Osteocyte (in vitro differentiated cells): ENCODE data around the gene WNT5A. TPM values are rescaled to one million over a fixed set of nuclear protein-coding genes. Genes with fewer than 3 reads are reported as not detected.

ENCODE experiments used
- DNase-seq: peaks from one replicate; pipeline ENCODE4 v3.0.0; 2021; ENCODE audit warnings: mixed read lengths; ENCODE audit not compliant: unreplicated experiment; ENCODE audit errors: extremely low spot score
- H3K27ac Mint-ChIP-seq: one replicate; pipeline ENCODE4 v1.8.0; 2021; ENCODE audit warnings: mild to moderate bottlenecking, mixed read lengths; ENCODE audit not compliant: unreplicated experiment
- H3K27me3 Mint-ChIP-seq: one replicate; pipeline ENCODE4 v1.8.0; 2021; ENCODE audit warnings: mixed read lengths; ENCODE audit not compliant: unreplicated experiment
- H3K36me3 Mint-ChIP-seq: one replicate; pipeline ENCODE4 v1.8.0; 2021; ENCODE audit warnings: mixed read lengths; ENCODE audit not compliant: unreplicated experiment
- H3K4me1 Mint-ChIP-seq: one replicate; pipeline ENCODE4 v1.8.0; 2021; ENCODE audit warnings: mixed read lengths; ENCODE audit not compliant: unreplicated experiment
- H3K4me3 Mint-ChIP-seq: one replicate; pipeline ENCODE4 v1.8.0; 2021; ENCODE audit warnings: mild to moderate bottlenecking, moderate library complexity, mixed read lengths; ENCODE audit not compliant: unreplicated experiment
- H3K9me3 Mint-ChIP-seq: one replicate; pipeline ENCODE4 v1.8.0; 2021; ENCODE audit warnings: mixed read lengths; ENCODE audit not compliant: unreplicated experiment
- long read RNA-seq: library from polyadenylated mRNA; unstranded; transcript quantifications from one replicate; pipeline ENCODE4 v2.0.0, GENCODE V29; 2021
- total RNA-seq: library from RNA; stranded (reverse); gene quantifications from 2 replicates; pipeline ENCODE4 v1.2.1, GENCODE V29; 2021
- TF ChIP-seq, protein P1 (sequence below): fragments of 200-600 bp; sonication (generic); IDR thresholded peaks from 2 replicates; pipeline ENCODE4 v1.5.0; 2021; ENCODE audit warnings: antibody characterized with exemption, mild to moderate bottlenecking, moderate library complexity

Gene WNT5A
- total RNA-seq: 27.6 and 30.4 TPM in 2 replicates
- long read RNA-seq, full-length matches to known transcripts: 4 of 15 reads
- long read RNA-seq, partial matches to known transcripts: 2 of 15 reads
- long read RNA-seq, other reads (novel, unspliced or antisense): 9 of 15 reads

DNA sequence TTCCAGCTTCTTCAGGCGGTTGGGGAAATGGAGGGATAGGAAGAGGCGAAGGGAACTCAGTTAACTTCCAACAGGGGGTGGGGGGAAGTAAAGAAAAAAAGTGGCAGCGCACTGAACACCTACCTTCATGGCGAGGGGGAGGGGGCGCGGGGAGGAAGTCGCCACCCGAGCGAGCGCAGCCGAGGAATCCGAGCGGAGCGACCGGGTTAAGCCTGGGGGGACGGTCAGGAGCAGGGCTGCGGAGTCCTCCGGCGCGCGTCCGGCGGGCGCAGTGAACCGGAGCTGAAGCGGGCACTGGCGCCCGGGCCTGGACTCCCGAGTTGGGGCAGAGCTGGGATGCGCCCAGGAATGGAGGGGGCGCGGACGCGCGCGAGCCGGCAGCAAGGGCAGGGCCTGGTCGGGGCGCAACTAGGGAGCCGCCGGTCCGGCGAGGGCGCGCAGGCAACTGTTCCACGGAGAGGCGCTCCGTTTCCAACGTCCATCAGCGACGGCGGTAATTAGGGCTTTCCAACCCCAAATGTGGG lies at the start of gene WNT5A:
WNT5A (minus strand) TSS at position 450 of the 524 bp plus-strand sequence; CDS start at position 129, 321 bp downstream.
- Mint-ChIP-seq H3K4me3 (peak within 1 kb of the TSS; percentile 96), H3K36me3 (no peaks in the 10 kb centered on the region), H3K27me3 (no peaks in the 10 kb centered on the region), H3K27ac (peak within 1 kb of the TSS; percentile 92), H3K9me3 (no peaks in the 10 kb centered on the region), H3K4me1 (peaks cover 54% of the 10 kb centered on the region)
- TF ChIP-seq, protein P1, sequence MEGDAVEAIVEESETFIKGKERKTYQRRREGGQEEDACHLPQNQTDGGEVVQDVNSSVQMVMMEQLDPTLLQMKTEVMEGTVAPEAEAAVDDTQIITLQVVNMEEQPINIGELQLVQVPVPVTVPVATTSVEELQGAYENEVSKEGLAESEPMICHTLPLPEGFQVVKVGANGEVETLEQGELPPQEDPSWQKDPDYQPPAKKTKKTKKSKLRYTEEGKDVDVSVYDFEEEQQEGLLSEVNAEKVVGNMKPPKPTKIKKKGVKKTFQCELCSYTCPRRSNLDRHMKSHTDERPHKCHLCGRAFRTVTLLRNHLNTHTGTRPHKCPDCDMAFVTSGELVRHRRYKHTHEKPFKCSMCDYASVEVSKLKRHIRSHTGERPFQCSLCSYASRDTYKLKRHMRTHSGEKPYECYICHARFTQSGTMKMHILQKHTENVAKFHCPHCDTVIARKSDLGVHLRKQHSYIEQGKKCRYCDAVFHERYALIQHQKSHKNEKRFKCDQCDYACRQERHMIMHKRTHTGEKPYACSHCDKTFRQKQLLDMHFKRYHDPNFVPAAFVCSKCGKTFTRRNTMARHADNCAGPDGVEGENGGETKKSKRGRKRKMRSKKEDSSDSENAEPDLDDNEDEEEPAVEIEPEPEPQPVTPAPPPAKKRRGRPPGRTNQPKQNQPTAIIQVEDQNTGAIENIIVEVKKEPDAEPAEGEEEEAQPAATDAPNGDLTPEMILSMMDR: no peak
- peak; percentile 87 for DNase-seq

DNA sequence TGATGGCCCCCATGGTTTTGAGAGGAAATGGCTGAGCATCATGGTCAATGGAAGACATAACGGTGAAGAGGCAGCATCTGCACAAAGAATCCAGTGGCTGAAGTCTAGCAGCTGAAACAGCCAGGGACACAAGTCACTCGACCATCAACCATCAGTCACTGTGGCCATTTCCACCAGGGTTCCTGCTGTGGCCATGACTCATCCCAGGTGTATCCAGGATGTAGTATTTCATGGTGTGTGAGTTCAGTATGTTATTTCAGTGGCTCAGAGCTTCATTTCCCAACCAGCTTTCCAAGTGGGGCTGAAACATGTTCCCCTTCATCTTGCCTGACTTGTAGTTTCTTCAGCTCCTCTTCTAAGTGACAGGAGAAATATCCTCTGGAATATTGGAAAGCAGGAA lies 47.8 kb upstream of the WNT5A start:
- no peaks in the 10 kb centered on the region for H3K4me1 Mint-ChIP-seq
- peaks cover 21% of the 10 kb centered on the region for H3K27me3 Mint-ChIP-seq
- no peak overlapping the region for H3K27ac Mint-ChIP-seq

DNA sequence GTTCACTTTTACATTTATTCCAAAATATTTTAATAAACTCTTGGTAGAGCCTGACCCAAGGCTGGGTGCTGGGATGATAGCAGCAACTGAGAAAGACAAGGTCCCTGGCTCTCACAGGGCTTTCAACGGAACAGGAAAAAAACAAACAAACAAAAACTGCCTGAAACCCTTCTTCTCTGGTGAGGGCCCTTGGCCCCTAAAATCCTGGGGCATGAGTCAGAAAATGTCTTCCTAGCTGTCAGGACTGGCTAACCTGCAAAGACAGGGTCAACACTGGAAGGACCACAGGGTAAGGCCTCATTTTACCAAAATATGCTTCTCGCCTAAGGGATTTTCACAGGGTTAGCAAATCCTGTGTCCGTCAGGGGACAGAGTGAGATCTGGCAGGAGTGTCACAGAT lies 45.7 kb upstream of the WNT5A start:
- H3K36me3 Mint-ChIP-seq: no peaks in the 10 kb centered on the region
- no peak overlapping the region for H3K4me3 Mint-ChIP-seq
- no peak overlapping the region for H3K27ac Mint-ChIP-seq
- no peaks in the 10 kb centered on the region for H3K4me1 Mint-ChIP-seq
- no peak for DNase-seq
- TF ChIP-seq, protein P1: no peak
- peaks cover 23% of the 10 kb centered on the region for H3K27me3 Mint-ChIP-seq
- no peaks in the 10 kb centered on the region for H3K9me3 Mint-ChIP-seq

More for the DNA sequence above, 47.8 kb upstream of the WNT5A start:
- no peak for DNase-seq
- Mint-ChIP-seq H3K36me3 (no peaks in the 10 kb centered on the region), H3K4me3 (no peak overlapping the region), H3K9me3 (no peaks in the 10 kb centered on the region)
- TF ChIP-seq, protein P1: no peak

DNA sequence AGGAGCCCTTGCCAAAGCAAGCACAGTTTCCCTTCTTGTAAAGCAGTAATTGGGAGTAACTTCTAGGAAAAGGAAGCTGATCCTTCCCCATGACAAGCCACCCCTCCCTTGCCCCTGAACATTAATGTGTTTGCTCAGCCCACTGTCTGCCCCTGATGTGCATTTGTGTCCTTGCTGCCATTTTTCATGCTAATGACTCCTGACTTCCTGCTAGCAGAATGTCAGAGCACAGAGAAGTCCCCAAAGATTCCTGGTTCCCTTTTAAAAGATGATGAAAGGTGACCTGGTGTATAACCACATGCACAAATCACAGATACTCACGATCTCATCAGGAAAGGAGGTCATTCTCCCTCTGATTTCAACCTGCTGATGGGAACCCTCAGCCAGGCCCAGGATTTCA lies 44.2 kb upstream of the WNT5A start:
- H3K9me3 Mint-ChIP-seq: no peaks in the 10 kb centered on the region
- no peaks in the 10 kb centered on the region for H3K36me3 Mint-ChIP-seq
- TF ChIP-seq, protein P1: no peak
- DNase-seq: no peak
- no peak overlapping the region for H3K4me3 Mint-ChIP-seq
- H3K27me3 Mint-ChIP-seq: peaks cover 13% of the 10 kb centered on the region
- H3K4me1 Mint-ChIP-seq: no peaks in the 10 kb centered on the region
- H3K27ac Mint-ChIP-seq: no peak overlapping the region

DNA sequence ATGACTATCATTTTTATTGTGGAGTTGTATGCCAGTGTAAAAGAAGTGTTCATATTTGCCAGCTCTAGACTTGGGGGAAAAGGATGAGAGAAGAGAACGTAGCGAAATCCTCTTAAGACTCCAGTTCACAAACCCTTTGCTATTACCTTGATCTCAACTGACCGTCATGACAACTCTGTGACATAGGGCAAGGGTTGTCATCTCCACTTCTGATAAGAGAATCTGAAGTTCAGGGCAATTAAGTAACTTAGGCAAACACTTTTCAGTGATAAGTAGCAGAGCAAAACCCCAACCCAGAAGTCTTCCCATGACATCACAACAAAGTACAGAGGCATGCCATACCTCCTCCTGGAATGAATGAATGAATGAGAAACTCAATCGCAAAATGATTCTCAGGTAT lies 40.3 kb upstream of the WNT5A start:
- H3K27me3 Mint-ChIP-seq: peaks cover 13% of the 10 kb centered on the region
- H3K9me3 Mint-ChIP-seq: no peaks in the 10 kb centered on the region
- TF ChIP-seq, protein P1: no peak
- no peak overlapping the region for H3K27ac Mint-ChIP-seq
- no peaks in the 10 kb centered on the region for H3K36me3 Mint-ChIP-seq
- peaks cover 9% of the 10 kb centered on the region for H3K4me1 Mint-ChIP-seq
- DNase-seq: no peak
- no peak overlapping the region for H3K4me3 Mint-ChIP-seq
